Cardiac septum (tissue), 1 donor: ENCODE measurements around the gene ZNF582. TPM values are rescaled to one million over a fixed set of nuclear protein-coding genes. Genes with fewer than 3 reads are reported as not detected.
"Not testable (repeated sequence)": the region's sequence is repeated elsewhere in the genome, so short reads cannot be mapped to it uniquely, and the experiment has no call there.

ENCODE experiments used
- DNase-seq: peaks from one replicate; pipeline ENCODE4 v3.0.0-alpha.2; 2020; ENCODE audit warnings: low spot score
- intact Hi-C: fragments of 100-400 bp; cut with DNase I; formaldehyde crosslinking; loops from one replicate; pipeline ENCODE4 v1.14.0; 2022
- total RNA-seq: library from RNA; stranded (reverse); fragmentation: NEBNext Ultra II Directional; extraction: Animal tissue kit (Norgen Biotek cat#: 25700); gene quantifications from one replicate; pipeline ENCODE4 v1.2.1, GENCODE V29; 2021
- donor health status: DM: no; HTN: no; CAD: no.

The ZNF582 gene
- total RNA-seq, 1 donor from 2014 or later: 4.9 TPM

- DNase-seq: no peak
These were observed 32.5 kb downstream of the ZNF582 start for GRCh38 chr19:56360841-56361240.

GRCh38 chr19:56356944-56357343 lies 36.4 kb downstream of the ZNF582 start:
- no peak for DNase-seq
- intact Hi-C loops: no loop called here

More at GRCh38 chr19:56360841-56361240, 32.5 kb downstream of the ZNF582 start:
- intact Hi-C loops: no loop called here

GRCh38 chr19:56355517-56355916 lies 37.8 kb downstream of the ZNF582 start:
- intact Hi-C loops: no loop called here
- DNase-seq: no peak

- DNase-seq: no peak
- intact Hi-C loops: no loop called here
These were observed 42.1 kb downstream of the ZNF582 start for GRCh38 chr19:56351208-56351607.

GRCh38 chr19:56350416-56351045 lies 42.8 kb downstream of the ZNF582 start:
- DNase-seq: no peak
- intact Hi-C loops: no loop called here

- intact Hi-C loops: loop anchor here (5.0 kb wide), 1 partner anchor 96 kb away; no protein-coding TSS in a partner anchor
- DNase-seq: no peak
These were observed 45.0 kb downstream of the ZNF582 start for GRCh38 chr19:56348289-56348877.

- intact Hi-C loops: loop anchor here (5.0 kb wide), 1 partner anchor 95 kb away; no protein-coding TSS in a partner anchor
- DNase-seq: no peak
These were observed 46.1 kb downstream of the ZNF582 start for GRCh38 chr19:56347163-56347778.

GRCh38 chr19:56341948-56342347 lies 51.4 kb downstream of the ZNF582 start:
- DNase-seq: no peak
- intact Hi-C loops: no loop called here

- intact Hi-C loops, DNase-seq: not testable (repeated sequence)
These were observed 54.3 kb downstream of the ZNF582 start for GRCh38 chr19:56339031-56339430.

- intact Hi-C loops, DNase-seq: not testable (repeated sequence)
These were observed 56.3 kb downstream of the ZNF582 start for GRCh38 chr19:56337077-56337476.

- intact Hi-C loops, DNase-seq: not testable (repeated sequence)
These were observed 58.0 kb downstream of the ZNF582 start for GRCh38 chr19:56335371-56335770.

GRCh38 chr19:56333506-56333905 lies 59.8 kb downstream of the ZNF582 start:
- intact Hi-C loops: loop anchor here (2.0 to 5.0 kb wide), 2 partner anchors 79 to 256 kb away; no protein-coding TSS in a partner anchor
- DNase-seq: no peak

Other genes with a start within 250 kb of the ZNF582 start
- gene GALP, start 217.5 kb downstream of the ZNF582 start, total RNA-seq: not detected
- not detected for gene ZSCAN5B, start 195.8 kb downstream of the ZNF582 start, total RNA-seq
- gene ZSCAN5C, start 191.3 kb downstream of the ZNF582 start, total RNA-seq: not detected
- gene EDDM13, start 120.8 kb downstream of the ZNF582 start, total RNA-seq: not detected
- 24.4 TPM for gene ZSCAN5A, start 78.7 kb downstream of the ZNF582 start, total RNA-seq
- gene ZNF583, start 10.8 kb upstream of the ZNF582 start, total RNA-seq: 7.3 TPM
- gene ZNF667, start 83.8 kb upstream of the ZNF582 start, total RNA-seq: 4.5 TPM
- gene ZNF471, start 114.3 kb upstream of the ZNF582 start, total RNA-seq: 7.2 TPM
- gene ZFP28, start 145.4 kb upstream of the ZNF582 start, total RNA-seq: 9.9 TPM
- gene ZNF470, start 173.9 kb upstream of the ZNF582 start, total RNA-seq: 6.6 TPM
- 7.1 TPM for gene ZNF71, start 201.8 kb upstream of the ZNF582 start, total RNA-seq
- gene SMIM17, start 249.6 kb upstream of the ZNF582 start, total RNA-seq: not detected